Hypothalamus (tissue), 51 donors: ENCODE measurements around the gene SPPL3.
"Not testable (repeated sequence)": the region's sequence is repeated elsewhere in the genome, so short reads cannot be mapped to it uniquely, and the experiment has no call there.

ENCODE experiments used
- DNase-seq, 51 donors: peaks; one replicate each; lab custom pipeline; 2025; lab: John Stamatoyannopoulos, UW

The SPPL3 gene

GRCh38 chr12:120792456-120792855 lies 111.7 kb downstream of the SPPL3 start:
- not testable (repeated sequence) for DNase-seq

GRCh38 chr12:120791669-120792176 lies 112.4 kb downstream of the SPPL3 start:
- DNase-seq, result no peak

- peak in 3 of 51 donors; percentile 3 to 21 (median 9) for DNase-seq
These were observed 114.0 kb downstream of the SPPL3 start for GRCh38 chr12:120790114-120790513.

GRCh38 chr12:120787889-120788288 lies 116.3 kb downstream of the SPPL3 start:
- DNase-seq, result no peak

- no peak for DNase-seq
These were observed 119.4 kb downstream of the SPPL3 start for GRCh38 chr12:120784804-120785203.

GRCh38 chr12:120783197-120783596 lies 121.0 kb downstream of the SPPL3 start:
- no peak for DNase-seq

GRCh38 chr12:120775862-120776552 lies 128.2 kb downstream of the SPPL3 start:
- peak in 2 of 51 donors; percentile 16 for DNase-seq

- DNase-seq, result no peak
These were observed 129.8 kb downstream of the SPPL3 start for GRCh38 chr12:120774169-120774916.

- DNase-seq, result no peak
These were observed 133.1 kb downstream of the SPPL3 start for GRCh38 chr12:120771097-120771496.

GRCh38 chr12:120767071-120768024 lies 136.8 kb downstream of the SPPL3 start:
- no peak for DNase-seq

GRCh38 chr12:120766566-120766965 lies 137.6 kb downstream of the SPPL3 start:
- no peak for DNase-seq

- DNase-seq, result no peak
These were observed 139.3 kb downstream of the SPPL3 start for GRCh38 chr12:120764816-120765215.

- no peak for DNase-seq
These were observed 140.9 kb downstream of the SPPL3 start for GRCh38 chr12:120763250-120763649.

- DNase-seq, result peak in 1 of 51 donors; percentile 49
These were observed 142.1 kb downstream of the SPPL3 start for GRCh38 chr12:120762086-120762485.

- DNase-seq, result peak in 2 of 51 donors; percentile 4 to 33
These were observed 142.6 kb downstream of the SPPL3 start for GRCh38 chr12:120761519-120761934.

- DNase-seq, result no peak
These were observed 143.6 kb downstream of the SPPL3 start for GRCh38 chr12:120760349-120761254.

- no peak for DNase-seq
These were observed 144.4 kb downstream of the SPPL3 start for GRCh38 chr12:120759591-120760348.

GRCh38 chr12:120758798-120759590 lies 145.2 kb downstream of the SPPL3 start:
- DNase-seq, result no peak
